Gastroesophageal sphincter (tissue), 3 donors: Measurements from ENCODE around the gene CDC42BPB.

Source experiments
- EP300 ChIP-seq: sonication (generic); formaldehyde crosslinking; IDR thresholded peaks from one replicate; pipeline ENCODE4 v1.6.1; 2017; ENCODE audit warnings: antibody characterized with exemption, mild to moderate bottlenecking
- POLR2A ChIP-seq, 2 donors: fragments of 450-650 bp; IDR thresholded peaks; one replicate each; pipeline ENCODE4 v1.6.1; 2017; ENCODE audit warnings: antibody characterized with exemption in 2 of 2, mild to moderate bottlenecking in 2 of 2, moderate library complexity in 1 of 2
- TF ChIP-seq, protein P1 (sequence below), 4 experiments: fragments of 200-600 bp in 2 of 4; fragments of 450-650 bp in 2 of 4; sonication (generic) in 1 of 4; IDR thresholded peaks; one replicate each; pipeline ENCODE4 v1.5.1; 2017 to 2019; ENCODE audit warnings: antibody characterized with exemption in 4 of 4, mild to moderate bottlenecking in 2 of 4, moderate library complexity in 2 of 4

DNA sequence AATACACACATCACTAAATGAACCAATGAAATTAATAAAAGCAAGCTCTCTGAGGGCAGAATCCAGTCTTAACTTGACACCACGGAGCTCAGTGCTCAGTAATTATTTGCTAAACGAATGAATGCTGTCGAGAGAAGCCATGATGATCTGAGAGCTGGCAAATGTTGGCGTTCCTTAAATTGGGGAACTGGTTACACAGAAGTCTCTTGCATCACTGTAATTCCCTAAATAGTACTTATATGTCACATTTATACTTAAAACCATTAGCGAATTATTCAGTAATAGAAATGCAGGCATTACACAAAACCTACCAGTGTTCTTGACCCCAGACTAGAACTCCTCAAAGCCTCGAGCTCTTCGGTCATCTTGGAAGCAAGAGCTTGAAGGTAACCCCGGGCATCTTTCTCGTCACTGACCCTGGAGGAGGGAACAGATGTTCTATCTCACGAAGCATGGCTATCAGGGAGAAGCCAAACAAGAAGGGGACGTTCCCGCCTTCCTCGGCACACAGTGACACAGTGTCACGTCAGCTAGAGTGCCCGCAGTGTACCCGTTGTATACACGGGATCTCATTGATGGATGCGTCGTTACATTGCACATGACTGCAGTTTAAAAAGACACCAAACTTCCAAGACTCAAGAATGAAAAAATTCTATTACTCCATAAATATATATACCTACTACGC is 91.2 kb downstream of the CDC42BPB start:
- TF ChIP-seq POLR2A (IDR thresholded peaks at IDR 0.05) (no peak), EP300 (no peak)
- TF ChIP-seq, protein P1, sequence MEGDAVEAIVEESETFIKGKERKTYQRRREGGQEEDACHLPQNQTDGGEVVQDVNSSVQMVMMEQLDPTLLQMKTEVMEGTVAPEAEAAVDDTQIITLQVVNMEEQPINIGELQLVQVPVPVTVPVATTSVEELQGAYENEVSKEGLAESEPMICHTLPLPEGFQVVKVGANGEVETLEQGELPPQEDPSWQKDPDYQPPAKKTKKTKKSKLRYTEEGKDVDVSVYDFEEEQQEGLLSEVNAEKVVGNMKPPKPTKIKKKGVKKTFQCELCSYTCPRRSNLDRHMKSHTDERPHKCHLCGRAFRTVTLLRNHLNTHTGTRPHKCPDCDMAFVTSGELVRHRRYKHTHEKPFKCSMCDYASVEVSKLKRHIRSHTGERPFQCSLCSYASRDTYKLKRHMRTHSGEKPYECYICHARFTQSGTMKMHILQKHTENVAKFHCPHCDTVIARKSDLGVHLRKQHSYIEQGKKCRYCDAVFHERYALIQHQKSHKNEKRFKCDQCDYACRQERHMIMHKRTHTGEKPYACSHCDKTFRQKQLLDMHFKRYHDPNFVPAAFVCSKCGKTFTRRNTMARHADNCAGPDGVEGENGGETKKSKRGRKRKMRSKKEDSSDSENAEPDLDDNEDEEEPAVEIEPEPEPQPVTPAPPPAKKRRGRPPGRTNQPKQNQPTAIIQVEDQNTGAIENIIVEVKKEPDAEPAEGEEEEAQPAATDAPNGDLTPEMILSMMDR (IDR thresholded peaks at IDR 0.05), result no peak
